Body of pancreas (tissue), 4 donors: ENCODE data around the gene TMEM242.

ENCODE experiments used
- POLR2A ChIP-seq, 3 donors: fragments of 450-650 bp; IDR thresholded peaks; one replicate each; pipeline ENCODE4 v1.6.1; 2016; ENCODE audit warnings: antibody characterized with exemption in 3 of 3, mild to moderate bottlenecking in 2 of 3
- TF ChIP-seq, protein P1 (sequence below), 7 experiments: fragments of 450-650 bp in 4 of 7; fragments of 200-600 bp in 3 of 7; sonication (generic) in 3 of 7; IDR thresholded peaks; one replicate each; pipeline ENCODE4 v1.5.1; 2016 to 2019; ENCODE audit warnings: antibody characterized with exemption in 7 of 7

DNA sequence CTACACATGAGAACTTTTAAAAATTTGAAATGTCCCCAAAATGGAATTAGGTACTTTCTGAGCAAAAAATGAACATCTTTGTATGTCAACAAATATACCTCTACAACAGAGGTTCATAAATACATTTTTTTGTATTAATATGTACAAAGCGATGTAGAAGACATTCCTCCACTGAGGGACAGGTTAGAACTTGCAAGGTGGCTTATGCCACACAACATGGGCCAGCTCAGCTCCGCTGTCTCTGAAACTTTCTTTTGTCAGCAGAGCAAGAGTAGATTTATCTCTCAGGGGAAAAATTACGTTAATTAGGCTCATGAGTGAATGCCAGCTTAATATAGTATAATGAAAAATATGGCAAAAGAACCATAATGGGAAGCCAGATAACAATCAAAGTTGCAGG lies 10.6 kb upstream of the TMEM242 start:
- TF ChIP-seq POLR2A (IDR thresholded peaks at IDR 0.05), result no peak
- TF ChIP-seq, protein P1, sequence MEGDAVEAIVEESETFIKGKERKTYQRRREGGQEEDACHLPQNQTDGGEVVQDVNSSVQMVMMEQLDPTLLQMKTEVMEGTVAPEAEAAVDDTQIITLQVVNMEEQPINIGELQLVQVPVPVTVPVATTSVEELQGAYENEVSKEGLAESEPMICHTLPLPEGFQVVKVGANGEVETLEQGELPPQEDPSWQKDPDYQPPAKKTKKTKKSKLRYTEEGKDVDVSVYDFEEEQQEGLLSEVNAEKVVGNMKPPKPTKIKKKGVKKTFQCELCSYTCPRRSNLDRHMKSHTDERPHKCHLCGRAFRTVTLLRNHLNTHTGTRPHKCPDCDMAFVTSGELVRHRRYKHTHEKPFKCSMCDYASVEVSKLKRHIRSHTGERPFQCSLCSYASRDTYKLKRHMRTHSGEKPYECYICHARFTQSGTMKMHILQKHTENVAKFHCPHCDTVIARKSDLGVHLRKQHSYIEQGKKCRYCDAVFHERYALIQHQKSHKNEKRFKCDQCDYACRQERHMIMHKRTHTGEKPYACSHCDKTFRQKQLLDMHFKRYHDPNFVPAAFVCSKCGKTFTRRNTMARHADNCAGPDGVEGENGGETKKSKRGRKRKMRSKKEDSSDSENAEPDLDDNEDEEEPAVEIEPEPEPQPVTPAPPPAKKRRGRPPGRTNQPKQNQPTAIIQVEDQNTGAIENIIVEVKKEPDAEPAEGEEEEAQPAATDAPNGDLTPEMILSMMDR (IDR thresholded peaks at IDR 0.05), result no peak
